ENCODE measurements around the gene IPO4.

Gene IPO4

DNA sequence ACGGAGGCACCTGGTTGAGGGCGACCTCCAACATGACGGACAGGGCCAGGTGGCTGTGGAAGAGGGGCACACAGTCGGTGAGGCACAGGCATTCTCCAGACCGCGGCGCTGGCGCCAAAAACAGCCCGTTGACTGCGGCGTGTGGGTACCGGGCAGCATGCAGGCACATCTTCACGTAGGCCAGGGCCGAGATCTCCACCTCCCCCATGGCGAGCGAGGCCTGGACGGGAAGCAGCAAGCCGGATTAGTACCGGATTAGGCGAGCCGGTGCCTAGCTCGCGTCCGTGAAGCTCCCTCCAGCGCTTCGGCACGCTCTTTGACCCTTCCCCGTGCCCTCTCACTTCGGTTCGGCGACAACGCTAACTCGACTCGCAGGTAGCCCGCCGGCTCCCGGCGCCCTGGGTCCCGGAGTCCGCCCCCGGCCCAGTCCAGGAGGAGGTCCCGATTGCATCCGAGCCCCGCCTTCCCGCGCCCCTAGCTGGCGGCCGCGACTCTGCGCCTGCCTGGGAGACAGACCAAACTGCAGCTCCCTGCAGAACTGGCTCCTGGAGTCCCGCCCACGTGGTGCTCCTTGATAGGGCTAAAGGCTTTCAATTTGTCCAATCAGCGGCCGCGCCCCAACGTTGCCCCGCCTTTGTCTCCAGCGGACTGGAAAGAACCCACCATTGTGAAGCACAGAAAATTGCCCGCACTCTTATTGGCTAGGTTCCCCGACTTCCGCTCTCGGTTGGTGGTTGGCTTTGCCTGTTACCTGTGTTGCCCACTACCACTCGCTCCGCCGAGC, 47.3 kb downstream of the IPO4 start, which contains the start of gene EMC9:
TSS of gene EMC9 (minus strand) at position 495 of the 784 bp plus-strand sequence. CDS start at position 208, 287 bp downstream.
- peak within 1 kb of the TSS; percentile 98 for H3K27ac ChIP-seq
- TF ChIP-seq ZFX (IDR thresholded peaks at IDR 0.05) = peak; percentile 87
- TF ChIP-seq, protein P1, sequence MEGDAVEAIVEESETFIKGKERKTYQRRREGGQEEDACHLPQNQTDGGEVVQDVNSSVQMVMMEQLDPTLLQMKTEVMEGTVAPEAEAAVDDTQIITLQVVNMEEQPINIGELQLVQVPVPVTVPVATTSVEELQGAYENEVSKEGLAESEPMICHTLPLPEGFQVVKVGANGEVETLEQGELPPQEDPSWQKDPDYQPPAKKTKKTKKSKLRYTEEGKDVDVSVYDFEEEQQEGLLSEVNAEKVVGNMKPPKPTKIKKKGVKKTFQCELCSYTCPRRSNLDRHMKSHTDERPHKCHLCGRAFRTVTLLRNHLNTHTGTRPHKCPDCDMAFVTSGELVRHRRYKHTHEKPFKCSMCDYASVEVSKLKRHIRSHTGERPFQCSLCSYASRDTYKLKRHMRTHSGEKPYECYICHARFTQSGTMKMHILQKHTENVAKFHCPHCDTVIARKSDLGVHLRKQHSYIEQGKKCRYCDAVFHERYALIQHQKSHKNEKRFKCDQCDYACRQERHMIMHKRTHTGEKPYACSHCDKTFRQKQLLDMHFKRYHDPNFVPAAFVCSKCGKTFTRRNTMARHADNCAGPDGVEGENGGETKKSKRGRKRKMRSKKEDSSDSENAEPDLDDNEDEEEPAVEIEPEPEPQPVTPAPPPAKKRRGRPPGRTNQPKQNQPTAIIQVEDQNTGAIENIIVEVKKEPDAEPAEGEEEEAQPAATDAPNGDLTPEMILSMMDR (conservative IDR thresholded peaks at IDR 0.05) = no peak; the same call in 1 of the 2 replicates

DNA sequence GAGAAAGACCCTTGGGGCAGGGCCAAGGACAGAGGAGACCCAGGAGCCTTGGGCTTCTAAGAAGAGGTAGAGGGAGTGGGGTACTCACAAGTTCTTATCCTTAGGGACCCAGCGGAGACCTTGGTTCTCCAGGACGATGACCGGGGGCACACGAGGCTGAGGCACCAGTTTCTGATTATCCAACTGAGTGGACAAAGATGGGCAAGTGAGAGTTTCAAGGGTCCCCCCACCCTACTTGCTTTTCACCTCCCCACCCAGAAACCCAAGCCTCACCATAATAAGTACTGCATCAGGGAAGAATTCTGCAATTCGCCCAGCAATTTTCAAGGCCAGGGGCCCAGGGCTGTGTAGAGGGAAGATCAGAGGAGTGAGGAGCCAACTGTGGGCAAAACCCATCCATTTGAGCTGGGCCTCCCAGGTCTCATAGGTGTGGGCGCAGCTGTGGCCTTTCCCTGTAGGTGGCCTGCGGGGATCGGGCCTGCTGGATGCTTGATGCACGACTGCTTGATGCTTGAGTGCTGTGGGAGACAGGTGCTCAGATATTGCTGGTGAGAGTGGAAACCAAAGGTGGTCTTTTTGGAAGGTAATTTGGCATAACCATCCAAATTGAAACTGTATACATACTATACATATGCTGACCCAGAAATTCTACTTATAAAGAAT, 49.2 kb downstream of the IPO4 start:
- TF ChIP-seq, protein P1 (conservative IDR thresholded peaks at IDR 0.05) = no peak; the same call in 1 of the 2 replicates
- no peak for TF ChIP-seq ZFX (IDR thresholded peaks at IDR 0.05)
- H3K27ac ChIP-seq = no peak overlapping the region; the same call in 1 of the 2 replicates

DNA sequence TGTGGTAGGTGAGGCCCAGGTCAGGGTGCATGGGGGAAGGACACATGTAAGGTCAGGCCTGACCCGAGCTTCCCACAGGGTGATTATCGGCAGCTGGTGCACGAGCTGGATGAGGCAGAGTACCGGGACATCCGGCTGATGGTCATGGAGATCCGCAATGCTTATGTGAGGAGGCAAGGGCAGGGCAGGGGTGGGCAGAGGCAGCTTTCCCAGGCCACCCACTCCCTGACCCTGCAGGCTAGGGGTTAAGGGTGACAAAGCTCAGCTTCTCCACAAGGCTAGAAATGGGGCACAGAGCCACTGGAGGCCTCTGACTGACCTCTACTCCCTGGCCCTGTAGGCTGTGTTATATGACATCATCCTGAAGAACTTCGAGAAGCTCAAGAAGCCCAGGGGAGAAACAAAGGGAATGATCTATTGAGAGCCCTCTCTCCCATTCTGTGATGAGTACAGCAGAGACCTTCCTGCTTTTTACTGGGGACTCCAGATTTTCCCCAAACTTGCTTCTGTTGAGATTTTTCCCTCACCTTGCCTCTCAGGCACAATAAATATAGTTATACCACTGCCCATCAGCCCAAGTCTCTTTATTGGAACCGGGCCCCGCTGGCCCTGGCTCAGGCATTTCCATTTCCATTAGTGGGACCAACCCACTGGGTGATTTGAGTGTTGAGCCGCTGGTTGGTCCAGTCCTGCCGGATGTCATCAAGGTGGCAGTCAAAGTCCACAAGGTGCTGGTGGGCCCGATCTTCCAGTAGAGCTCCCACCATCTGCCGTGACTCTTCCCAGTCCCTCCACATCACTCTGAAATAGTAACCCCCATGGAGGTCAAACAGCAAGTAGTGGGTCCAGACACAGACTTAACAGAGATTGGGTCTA, 50.0 kb downstream of the IPO4 start:
- no peak overlapping the region for H3K27ac ChIP-seq
- TF ChIP-seq ZFX (IDR thresholded peaks at IDR 0.05) = no peak
- TF ChIP-seq, protein P1 (conservative IDR thresholded peaks at IDR 0.05) = no peak

DNA sequence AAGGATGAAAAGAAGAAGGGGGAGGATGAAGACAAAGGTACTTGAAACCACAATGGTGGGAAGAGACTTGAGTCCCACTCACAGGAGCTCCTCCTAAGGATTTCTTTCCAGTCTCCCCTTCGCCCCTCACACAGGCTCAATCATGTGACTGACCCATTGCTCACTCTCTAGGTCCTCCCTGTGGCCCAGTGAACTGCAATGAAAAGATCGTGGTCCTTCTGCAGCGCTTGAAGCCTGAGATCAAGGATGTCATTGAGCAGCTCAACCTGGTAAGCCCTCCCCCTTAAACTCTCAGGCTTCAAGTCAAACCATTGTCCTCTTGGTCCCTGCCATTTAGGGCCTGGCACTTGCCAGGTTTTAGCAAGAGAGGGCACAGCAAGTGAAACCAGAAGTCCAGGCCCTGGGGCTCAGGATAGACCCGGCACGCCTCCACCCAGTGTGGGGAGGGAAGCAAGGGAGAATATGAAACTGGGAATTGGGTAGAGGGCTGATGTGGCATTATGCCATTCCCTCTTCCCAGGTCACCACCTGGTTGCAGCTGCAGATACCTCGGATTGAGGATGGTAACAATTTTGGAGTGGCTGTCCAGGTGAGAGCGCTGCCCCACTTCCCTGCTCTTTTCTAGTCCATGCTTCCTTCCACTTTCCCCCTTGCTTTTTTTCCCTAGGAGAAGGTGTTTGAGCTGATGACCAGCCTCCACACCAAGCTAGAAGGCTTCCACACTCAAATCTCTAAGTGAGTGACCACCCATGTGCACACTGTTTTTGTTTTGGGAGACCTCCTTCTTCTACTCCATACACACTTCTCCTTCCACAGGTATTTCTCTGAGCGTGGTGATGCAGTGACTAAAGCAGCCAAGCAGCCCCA, 50.9 kb downstream of the IPO4 start:
- TF ChIP-seq, protein P1 (conservative IDR thresholded peaks at IDR 0.05) = no peak
- TF ChIP-seq ZFX (IDR thresholded peaks at IDR 0.05) = no peak
- H3K27ac ChIP-seq = no peak overlapping the region

DNA sequence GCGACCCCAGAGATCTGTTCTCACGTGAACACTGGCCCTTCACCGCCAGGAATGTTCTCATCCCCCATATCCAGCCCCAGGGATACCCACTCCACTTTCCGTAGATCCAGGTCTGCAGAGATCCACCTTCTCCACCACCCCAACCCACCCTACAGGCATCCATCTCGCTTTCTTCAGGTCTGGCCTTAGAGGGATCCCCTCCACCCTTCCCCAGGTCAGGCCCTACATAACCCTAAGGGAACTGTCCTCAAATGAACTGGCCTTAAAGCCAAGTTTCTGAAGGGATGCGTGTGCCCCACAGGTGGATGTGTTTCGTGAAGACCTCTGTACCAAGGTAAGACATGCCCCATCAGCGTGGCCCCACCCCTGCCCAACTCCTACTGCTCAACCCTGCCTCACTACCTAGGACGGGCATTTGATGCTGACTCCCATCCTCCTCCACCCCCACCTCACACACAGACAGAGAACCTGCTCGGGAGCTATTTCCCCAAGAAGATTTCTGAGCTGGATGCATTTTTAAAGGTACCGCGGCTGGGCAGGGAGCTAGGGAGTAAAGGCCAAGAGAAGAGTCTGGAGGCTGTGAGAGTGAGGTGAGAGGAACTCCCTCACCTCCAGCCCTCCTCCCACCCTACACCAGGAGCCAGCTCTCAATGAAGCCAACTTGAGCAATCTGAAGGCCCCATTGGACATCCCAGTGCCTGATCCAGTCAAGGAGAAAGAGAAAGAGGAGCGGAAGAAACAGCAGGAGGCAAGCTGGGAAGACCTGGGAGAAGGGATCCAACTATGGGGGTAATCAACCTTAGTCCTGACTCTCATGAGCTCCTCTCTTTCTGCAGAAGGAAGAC, 51.7 kb downstream of the IPO4 start:
- peak overlapping the region; percentile 81 for H3K27ac ChIP-seq
- TF ChIP-seq, protein P1 (conservative IDR thresholded peaks at IDR 0.05) = no peak
- TF ChIP-seq ZFX (IDR thresholded peaks at IDR 0.05) = no peak

Data from C4-2B (cell line).